Epithelial cell of esophagus (primary cell): ENCODE data around the gene CAMK2N1.
A peak's percentile ranks its signal among the peaks of the same experiment; 100 is the strongest.
"Not testable (repeated sequence)": the region's sequence is repeated elsewhere in the genome, so short reads cannot be mapped to it uniquely, and the experiment has no call there.

ENCODE experiments used
- DNase-seq: peaks from one replicate; pipeline ENCODE4 v3.0.0; 2010; ENCODE audit warnings: low read depth
- H3K4me3 ChIP-seq: 2 replicates; pipeline ENCODE4 v1.5.1; 2011; ENCODE audit warnings: mild to moderate bottlenecking, low read length, control low read depth
- CTCF ChIP-seq: IDR thresholded peaks from 2 replicates; pipeline ENCODE4 v1.5.1; 2011; ENCODE audit warnings: low read depth, mild to moderate bottlenecking, low read length, control low read depth, inconsistent platforms; ENCODE audit not compliant: insufficient read depth; ENCODE audit errors: missing control alignments

Gene CAMK2N1

GRCh38 chr1:20507248-20507563 is 21.2 kb upstream of the CAMK2N1 start:
- DNase-seq = no peak
- TF ChIP-seq CTCF = no peak
- H3K4me3 ChIP-seq = peak overlapping the region; percentile 95

GRCh38 chr1:20505488-20505887 is 19.5 kb upstream of the CAMK2N1 start:
- no peak for DNase-seq
- no peak overlapping the region for H3K4me3 ChIP-seq
- no peak for TF ChIP-seq CTCF

- TF ChIP-seq CTCF = no peak
- no peak overlapping the region for H3K4me3 ChIP-seq
- DNase-seq = no peak
Observed at GRCh38 chr1:20500716-20501115, 14.7 kb upstream of the CAMK2N1 start.

- H3K4me3 ChIP-seq = no peak overlapping the region
- no peak for DNase-seq
- TF ChIP-seq CTCF = no peak
Observed at GRCh38 chr1:20499718-20500117, 13.7 kb upstream of the CAMK2N1 start.

GRCh38 chr1:20499105-20499504 is 13.1 kb upstream of the CAMK2N1 start:
- no peak for DNase-seq
- H3K4me3 ChIP-seq = no peak overlapping the region
- no peak for TF ChIP-seq CTCF

GRCh38 chr1:20498116-20498515 is 12.1 kb upstream of the CAMK2N1 start:
- DNase-seq = no peak
- no peak overlapping the region for H3K4me3 ChIP-seq
- no peak for TF ChIP-seq CTCF

GRCh38 chr1:20497506-20497905 is 11.5 kb upstream of the CAMK2N1 start:
- no peak for DNase-seq
- H3K4me3 ChIP-seq = no peak overlapping the region
- TF ChIP-seq CTCF = no peak

- peak; percentile 61 for DNase-seq
- not testable (repeated sequence) for H3K4me3 ChIP-seq
Observed at GRCh38 chr1:20496725-20497383, 10.8 kb upstream of the CAMK2N1 start.
